HepG2 (cell line): ENCODE measurements around the gene PDE9A. TPM values are rescaled to one million over a fixed set of nuclear protein-coding genes. Genes with fewer than 3 reads are reported as not detected.

Source experiments
- ATAC-seq: fragments of 200-7000 bp; cut with Tn5 transposase; 3 replicates; pipeline ENCODE4 v1.9.1; 2020; ENCODE audit warnings: mild to moderate bottlenecking, moderate library complexity
- BruUV-seq: library from RNA; stranded (reverse); fragments of 400-500 nt; replicated peaks from 2 replicates; lab custom pipeline; 2021; lab: Mats Ljungman, UMichigan
- CTCF ChIA-PET: fragments of 300-600 bp; formaldehyde crosslinking; extraction: SDS; loops from one replicate; lab custom pipeline; 2021; ENCODE audit warnings: low total read pairs, inconsistent platforms, low intra/inter-chr PET ratio; lab: Yijun Ruan, JAX
- POLR2A ChIA-PET: fragments of 350-600 bp; sonication (Branson Sonifier 250); formaldehyde crosslinking; loops from one replicate; lab custom pipeline; 2020; ENCODE audit warnings: antibody characterized with exemption, inconsistent platforms; lab: Yijun Ruan, JAX
- DNase-seq: peaks from one replicate; pipeline ENCODE4 v3.0.0-alpha.2; 2015; ENCODE audit warnings: low spot score
- FAIRE-seq: peaks from 3 replicates; lab custom pipeline; 2011; peaks lifted over from hg19 to GRCh38; lab: Jason Lieb, UNC
- H2AFZ ChIP-seq: one replicate; pipeline ENCODE4 v1.6.1; 2011; ENCODE audit warnings: low read length, inconsistent platforms
- H3K27ac ChIP-seq: fragments of 300-600 bp; 3 replicates; pipeline ENCODE4 v1.8.0; 2011; ENCODE audit warnings: mixed run types, mild to moderate bottlenecking, mixed read lengths, low read length, inconsistent platforms; ENCODE audit not compliant: insufficient read depth; ENCODE audit errors: extremely low read length
- H3K27me3 ChIP-seq, 2 experiments: fragments of 200-600 bp in 1 of 2; 2 replicates in 1 of 2; 3 replicates in 1 of 2; pipeline versions ENCODE4 v1.6.0 to v1.8.0; 2011; ENCODE audit warnings: low read length in 2 of 2, mild to moderate bottlenecking in 2 of 2, moderate library complexity in 2 of 2, inconsistent platforms in 1 of 2; ENCODE audit not compliant: insufficient read depth in 2 of 2, control insufficient read depth in 1 of 2
- H3K36me3 ChIP-seq, 2 experiments: fragments of 200-600 bp in 1 of 2; replicated peaks in 1 of 2; 2 replicates in 1 of 2; 3 replicates in 1 of 2; pipeline versions ENCODE4 v1.5.1 to v1.8.0; 2011; ENCODE audit warnings: low read length in 2 of 2, inconsistent platforms in 1 of 2; ENCODE audit not compliant: insufficient read depth in 2 of 2, control insufficient read depth in 1 of 2
- H3K4me1 ChIP-seq: 2 replicates; pipeline ENCODE4 v1.5.1; 2012; ENCODE audit warnings: low read length, inconsistent platforms; ENCODE audit not compliant: insufficient read depth
- H3K4me2 ChIP-seq: 2 replicates; pipeline ENCODE4 v1.6.0; 2011; ENCODE audit warnings: low read depth, low read length, inconsistent platforms
- H3K4me3 ChIP-seq, 3 experiments: fragments of 200-600 bp in 1 of 3; sonication (generic), shearing (Covaris generic) in 1 of 3; replicated peaks in 1 of 3; 2 replicates each; pipeline ENCODE4 v1.5.1; 2011 to 2016; ENCODE audit warnings: low read length in 3 of 3, inconsistent platforms in 2 of 3, low read depth in 2 of 3, mild to moderate bottlenecking in 2 of 3, control low read depth in 1 of 3, mixed read lengths in 1 of 3; ENCODE audit not compliant: insufficient read depth in 1 of 3
- H3K79me2 ChIP-seq: one replicate; pipeline ENCODE4 v1.6.1; 2011; ENCODE audit warnings: low read length, inconsistent platforms; ENCODE audit not compliant: insufficient read depth
- H3K9ac ChIP-seq: 2 replicates; pipeline ENCODE4 v1.6.0; 2011; ENCODE audit warnings: mild to moderate bottlenecking, low read depth, low read length, inconsistent platforms; ENCODE audit not compliant: insufficient read depth
- H3K9me3 ChIP-seq: 2 replicates; pipeline ENCODE4 v1.5.1; 2012; ENCODE audit warnings: mild to moderate bottlenecking, low read length
- H4K20me1 ChIP-seq: 2 replicates; pipeline ENCODE4 v1.6.0; 2011; ENCODE audit warnings: inconsistent platforms, mild to moderate bottlenecking, low read length, moderate library complexity; ENCODE audit not compliant: insufficient read depth
- FOXM1 ChIP-seq: sonication (generic); formaldehyde crosslinking; IDR thresholded peaks from 2 replicates; pipeline ENCODE4 v1.5.0; 2020; ENCODE audit warnings: missing genetic modification reagents
- MYC ChIP-seq: sonication (generic); formaldehyde crosslinking; IDR thresholded peaks from 2 replicates; pipeline ENCODE4 v1.9.0; 2021; ENCODE audit warnings: missing genetic modification reagents, borderline replicate concordance
- SRF ChIP-seq: IDR thresholded peaks from 2 replicates; pipeline ENCODE4 v1.6.1; 2011; ENCODE audit warnings: mild to moderate bottlenecking, low read depth, low read length, moderate library complexity
- SRSF9 ChIP-seq: fragments of 200-400 bp; formaldehyde crosslinking; IDR thresholded peaks from 2 replicates; pipeline ENCODE4 v1.6.1; 2018; ENCODE audit warnings: borderline replicate concordance, mild to moderate bottlenecking, low read depth, low read length; ENCODE audit not compliant: insufficient read depth, poor library complexity, severe bottlenecking
- ZNF138 ChIP-seq: sonication (generic); formaldehyde crosslinking; IDR thresholded peaks from 2 replicates; pipeline ENCODE4 v1.5.0; 2020; ENCODE audit warnings: mild to moderate bottlenecking, low read depth, missing genetic modification reagents
- ZNF543 ChIP-seq: sonication (generic); formaldehyde crosslinking; IDR thresholded peaks from 2 replicates; pipeline ENCODE4 v1.4.0; 2020; ENCODE audit warnings: mild to moderate bottlenecking, missing genetic modification reagents
- ZNF839 ChIP-seq: sonication (generic); formaldehyde crosslinking; IDR thresholded peaks from 2 replicates; pipeline ENCODE4 v1.4.0; 2020; ENCODE audit warnings: missing genetic modification reagents, mild to moderate bottlenecking, borderline replicate concordance
- WGBS: methylation state at CpG from one replicate; pipeline ENCODE4 v1.1.6; 2017; ENCODE audit warnings: low lambda C conversion rate; 5-methylcytosine and 5-hydroxymethylcytosine counted together
- in situ Hi-C: cut with HindIII; loops from 2 replicates; pipeline ENCODE4 v1.10.0; 2017; ENCODE audit warnings: low pct_unique_long_range_greater_than_20kb; ENCODE audit not compliant: extremely low pct_ligation_motif_present
- intact Hi-C: fragments of 100-400 bp; cut with micrococcal nuclease; formaldehyde crosslinking; loops from one replicate; pipeline ENCODE4 v1.10.0; 2022; ENCODE audit not compliant: unreplicated experiment
- polyA plus RNA-seq, 8 experiments: library from polyadenylated mRNA; depleted of rRNA in 3 of 8; stranded (reverse) in 7 of 8; unstranded in 1 of 8; fragments of >200 nt; fragmentation: Illumina TruSeq in 4 of 8; extraction: Trizol in 4 of 8; gene quantifications; 2 replicates each; pipeline versions ENCODE4 v1.2.1 to v1.2.3, GENCODE V29; 2011 to 2016; ENCODE audit warnings: low read depth in 4 of 8, missing spikeins in 1 of 8, mixed read lengths in 1 of 8; ENCODE audit not compliant: insufficient read depth in 1 of 8
- total RNA-seq, 5 experiments: library from RNA; depleted of rRNA; stranded (reverse); fragments of >200 nt; fragmentation: Illumina TruSeq; extraction: Trizol; gene quantifications; 2 replicates each; pipeline ENCODE4 v1.2.3, GENCODE V29; 2016; ENCODE audit warnings: low read depth in 1 of 5
- TF ChIP-seq, protein P1 (sequence below): IDR thresholded peaks from 2 replicates; pipeline ENCODE4 v1.6.1; 2016; ENCODE audit warnings: low read depth
- TF ChIP-seq, protein P2 (sequence below): IDR thresholded peaks from 2 replicates; pipeline ENCODE4 v1.6.1; 2016; ENCODE audit warnings: missing biosample characterization, missing genetic modification reagents, low read depth

PDE9A gene
- total and polyA plus RNA-seq, 2 of the 13 experiments (the other 11 are each of a cell fraction or from before 2014, with no cell fraction given), result 4.6 to 19.7 TPM

GRCh38 chr21:42616941-42617340, 36.5 kb upstream of the PDE9A start:
- BruUV-seq, result no TSS peak

More at GRCh38 chr21:42616941-42617340, 36.5 kb upstream of the PDE9A start:
- Histone ChIP-seq H3K9me3 (no peaks in the 10 kb centered on the region), H3K4me1 (peaks cover 47% of the 10 kb centered on the region), H4K20me1 (no peaks in the 10 kb centered on the region), H3K4me2 (0 out of 2 replicates have a peak overlapping the region, but pooled peaks have one; percentile 47), H2AFZ (no peak overlapping the region), H3K4me3 (no peak overlapping the region), H3K79me2 (no peaks in the 10 kb centered on the region), H3K27me3 (peaks cover 2 to 36% of the 10 kb centered on the region in 2 experiments; a peak in 4 of 5 replicates), H3K9ac (no peak overlapping the region), H3K36me3 (no peaks in the 10 kb centered on the region), H3K27ac (no peak overlapping the region)
- DNase-seq (no peak), FAIRE-seq (no peak), ATAC-seq (no peak)
- WGBS, result 90% methylated on average over 5 of the region's 21 CpGs
- CTCF ChIA-PET, result no interaction called here
- intact Hi-C loops (no loop called here), in situ Hi-C loops (no loop called here)
- POLR2A ChIA-PET, result no interaction called here
- TF ChIP-seq, protein P1, sequence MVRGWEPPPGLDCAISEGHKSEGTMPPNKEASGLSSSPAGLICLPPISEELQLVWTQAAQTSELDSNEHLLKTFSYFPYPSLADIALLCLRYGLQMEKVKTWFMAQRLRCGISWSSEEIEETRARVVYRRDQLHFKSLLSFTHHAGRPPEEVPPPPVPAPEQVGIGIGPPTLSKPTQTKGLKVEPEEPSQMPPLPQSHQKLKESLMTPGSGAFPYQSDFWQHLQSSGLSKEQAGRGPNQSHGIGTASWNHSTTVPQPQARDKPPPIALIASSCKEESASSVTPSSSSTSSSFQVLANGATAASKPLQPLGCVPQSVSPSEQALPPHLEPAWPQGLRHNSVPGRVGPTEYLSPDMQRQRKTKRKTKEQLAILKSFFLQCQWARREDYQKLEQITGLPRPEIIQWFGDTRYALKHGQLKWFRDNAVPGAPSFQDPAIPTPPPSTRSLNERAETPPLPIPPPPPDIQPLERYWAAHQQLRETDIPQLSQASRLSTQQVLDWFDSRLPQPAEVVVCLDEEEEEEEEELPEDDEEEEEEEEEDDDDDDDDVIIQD, result no peak
- TF ChIP-seq ZNF839 (CRISPR knock-in tag) (no peak), MYC (CRISPR knock-in tag) (no peak), ZNF138 (no peak), SRSF9 (no peak), ZNF543 (CRISPR knock-in tag) (no peak), FOXM1 (no peak), SRF (no peak)
- TF ChIP-seq, protein P2, sequence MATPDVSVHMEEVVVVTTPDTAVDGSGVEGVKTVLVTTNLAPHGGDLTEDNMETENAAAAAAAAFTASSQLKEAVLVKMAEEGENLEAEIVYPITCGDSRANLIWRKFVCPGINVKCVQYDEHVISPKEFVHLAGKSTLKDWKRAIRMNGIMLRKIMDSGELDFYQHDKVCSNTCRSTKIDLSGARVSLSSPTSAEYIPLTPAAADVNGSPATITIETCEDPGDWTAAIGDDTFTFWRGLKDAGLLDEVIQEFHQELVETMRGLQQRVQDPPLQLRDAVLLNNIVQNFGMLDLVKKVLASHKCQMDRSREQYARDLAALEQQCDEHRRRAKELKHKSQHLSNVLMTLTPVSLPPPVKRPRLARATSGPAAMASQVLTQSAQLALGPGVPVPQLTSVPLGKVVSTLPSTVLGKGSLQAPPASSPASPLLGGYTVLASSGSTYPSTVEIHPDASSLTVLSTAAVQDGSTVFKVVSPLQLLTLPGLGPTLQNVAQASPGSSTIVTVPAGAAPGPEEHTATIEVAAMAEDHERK (CRISPR knock-in tag), result no peak
- TF ChIP-seq, all 625 proteins: peak for 0
